GM12873 (cell line): ENCODE data around the gene PIK3C2G.

Experiments
- CTCF ChIP-seq: IDR thresholded peaks from 2 replicates; pipeline ENCODE4 v1.5.1; 2012; ENCODE audit warnings: low read depth, mild to moderate bottlenecking, moderate library complexity, low read length, control low read depth; ENCODE audit not compliant: insufficient read depth; ENCODE audit errors: missing control alignments

The PIK3C2G gene

GRCh38 chr12:18676141-18676540 lies 414.8 kb downstream of the PIK3C2G start:
- TF ChIP-seq CTCF, result no peak

GRCh38 chr12:18676996-18677588 lies 415.8 kb downstream of the PIK3C2G start:
- TF ChIP-seq CTCF, result no peak

- TF ChIP-seq CTCF, result no peak
These were observed 420.5 kb downstream of the PIK3C2G start for GRCh38 chr12:18681818-18682217.

- no peak for TF ChIP-seq CTCF
These were observed 422.2 kb downstream of the PIK3C2G start for GRCh38 chr12:18683327-18684013.

- TF ChIP-seq CTCF, result no peak
These were observed 423.1 kb downstream of the PIK3C2G start for GRCh38 chr12:18684430-18684829.

- TF ChIP-seq CTCF, result no peak
These were observed 428.5 kb downstream of the PIK3C2G start for GRCh38 chr12:18689771-18690170.

GRCh38 chr12:18690653-18691052 lies 429.3 kb downstream of the PIK3C2G start:
- TF ChIP-seq CTCF, result no peak
